ENCODE results near the gene ARHGAP12. TPM values are rescaled to one million over a fixed set of nuclear protein-coding genes. Genes with fewer than 3 reads are reported as not detected.
"Not testable (repeated sequence)": the region's sequence is repeated elsewhere in the genome, so short reads cannot be mapped to it uniquely, and the experiment has no call there.

The ARHGAP12 gene
- total RNA-seq, 1 donor = 4.6 TPM

DNA sequence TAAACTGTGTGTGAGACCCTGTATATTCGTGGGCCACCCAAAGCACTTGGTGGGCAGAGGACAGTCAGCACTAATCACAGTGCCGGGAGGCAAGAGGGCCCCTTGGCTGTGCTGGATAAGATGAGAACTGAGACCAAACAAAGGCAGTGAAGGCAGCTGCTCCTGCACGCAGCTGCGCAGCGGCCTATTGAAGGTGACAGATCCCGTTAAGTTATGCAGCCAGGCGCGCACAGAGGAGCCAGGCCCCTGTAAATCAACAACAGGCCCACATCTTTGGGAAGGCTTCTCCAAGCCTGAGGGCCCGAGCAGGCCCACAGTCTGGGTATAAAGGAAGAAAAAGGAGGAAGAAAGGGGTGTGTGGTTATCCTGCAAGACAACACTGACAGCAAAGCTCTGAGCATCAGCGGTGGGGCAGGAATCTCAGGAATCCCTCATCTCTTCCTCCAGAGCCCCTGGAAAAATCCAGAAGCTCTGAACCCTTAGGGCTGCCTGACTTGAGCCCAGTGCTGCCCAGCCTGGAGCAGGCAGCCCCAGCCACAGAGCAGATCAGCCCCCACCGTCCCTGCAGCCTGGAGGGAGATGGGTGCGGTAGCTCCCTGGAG lies 154.2 kb downstream of the ARHGAP12 start:
- DNase-seq (ENCODE audit: low read depth in 2 of 3, low spot score in 2 of 3) = no peak

DNA sequence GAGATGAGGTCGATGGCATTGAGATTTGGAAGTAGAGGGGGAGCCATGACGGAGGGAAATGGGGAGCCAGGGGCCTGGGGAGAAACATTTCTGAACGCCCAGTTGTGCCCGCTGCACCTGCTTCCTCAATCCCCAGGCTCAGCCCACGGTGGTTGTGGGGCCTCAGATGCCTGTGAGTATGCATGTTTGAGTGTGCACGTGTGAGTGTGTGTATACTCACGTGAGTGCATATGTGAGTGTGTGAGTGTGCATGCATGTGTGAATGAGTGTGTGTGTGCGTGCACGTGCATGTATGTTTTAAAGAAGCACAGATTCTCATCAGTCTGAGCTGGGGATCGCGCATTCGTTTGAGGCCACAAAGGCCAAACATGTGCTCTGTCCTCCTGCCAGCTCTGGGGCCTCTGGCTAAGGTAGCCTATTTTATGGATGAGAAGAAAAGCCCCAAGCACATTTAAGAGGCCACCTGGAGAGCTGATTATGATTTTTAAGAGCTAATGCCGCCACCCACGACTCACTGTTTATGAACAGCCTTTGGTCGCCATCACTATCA lies 154.8 kb downstream of the ARHGAP12 start:
- no peak for DNase-seq (ENCODE audit: low read depth in 2 of 3, low spot score in 2 of 3)

DNA sequence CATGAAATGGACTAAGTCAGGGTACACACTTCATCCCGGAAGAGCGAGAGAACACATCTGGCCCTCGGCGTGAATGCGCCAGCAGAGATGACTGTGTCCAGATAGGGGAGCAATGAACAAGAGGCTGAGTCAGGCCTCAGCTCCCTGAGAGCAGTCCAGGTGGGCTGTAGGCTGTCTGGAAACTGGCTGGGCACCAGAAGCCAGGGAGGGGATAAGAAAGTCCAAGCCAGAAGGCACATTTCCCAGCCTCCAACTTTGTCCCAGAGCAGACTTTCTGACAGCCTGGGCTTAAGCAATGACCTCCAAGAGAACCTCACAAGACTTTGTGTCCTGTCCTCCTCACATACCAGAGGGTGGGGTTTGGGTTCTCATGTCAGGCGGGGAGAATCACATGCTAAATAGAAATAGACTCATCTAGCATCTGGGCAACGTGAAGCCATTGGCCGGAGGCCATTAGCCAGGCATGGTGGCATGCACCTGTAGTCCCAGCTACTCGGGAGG lies 157.2 kb downstream of the ARHGAP12 start:
- DNase-seq (ENCODE audit: low read depth in 2 of 3, low spot score in 2 of 3) = no peak

DNA sequence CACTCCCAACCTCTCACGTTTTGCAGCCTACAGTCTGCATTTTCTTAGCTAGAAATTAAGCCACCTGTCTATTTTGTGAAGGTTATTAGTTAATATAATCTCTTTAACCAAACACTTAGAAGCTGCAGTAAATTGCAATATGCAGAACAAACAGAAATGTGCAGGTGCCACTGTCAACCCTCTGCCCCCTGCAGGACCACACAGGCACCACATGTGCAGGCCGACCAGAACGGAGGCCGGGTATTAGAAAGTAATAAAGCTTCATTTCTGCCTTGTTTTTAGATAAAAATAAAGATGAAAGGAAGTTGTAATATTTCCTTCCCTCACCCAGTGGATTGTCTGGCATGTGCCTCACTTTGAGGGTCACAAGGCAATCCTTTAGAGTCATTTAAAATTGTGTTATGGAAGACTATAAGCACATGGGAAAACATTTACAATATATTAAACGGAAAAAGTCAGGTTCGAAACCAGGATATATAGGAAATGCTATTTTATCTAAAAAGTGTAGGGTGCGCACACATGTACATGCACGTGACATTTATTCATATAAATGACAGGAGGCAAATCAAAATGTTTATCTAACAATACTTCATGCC lies 158.2 kb downstream of the ARHGAP12 start:
- DNase-seq (ENCODE audit: low read depth in 2 of 3, low spot score in 2 of 3) = peak in 2 of 3 donors; percentile 41 to 68

DNA sequence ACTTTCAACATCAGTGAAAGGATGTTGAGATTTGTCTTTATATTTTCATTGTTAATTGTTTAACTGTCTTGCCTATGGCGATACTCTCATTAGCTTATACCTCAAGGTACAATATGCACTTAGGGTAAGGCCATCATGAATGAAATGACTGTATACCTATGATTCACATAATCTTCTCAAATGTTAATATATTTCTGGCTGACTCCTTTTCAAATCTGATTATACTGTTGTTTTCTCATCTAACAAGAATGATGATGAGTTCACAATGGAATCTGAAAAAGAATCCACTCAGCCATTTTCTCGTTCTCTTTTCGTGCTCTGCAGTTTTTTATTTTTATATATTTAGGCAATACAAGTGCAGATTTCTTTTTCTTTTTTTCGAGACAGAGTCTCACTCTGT lies 159.1 kb downstream of the ARHGAP12 start:
- no peak for DNase-seq (ENCODE audit: low read depth in 2 of 3, low spot score in 2 of 3)

DNA sequence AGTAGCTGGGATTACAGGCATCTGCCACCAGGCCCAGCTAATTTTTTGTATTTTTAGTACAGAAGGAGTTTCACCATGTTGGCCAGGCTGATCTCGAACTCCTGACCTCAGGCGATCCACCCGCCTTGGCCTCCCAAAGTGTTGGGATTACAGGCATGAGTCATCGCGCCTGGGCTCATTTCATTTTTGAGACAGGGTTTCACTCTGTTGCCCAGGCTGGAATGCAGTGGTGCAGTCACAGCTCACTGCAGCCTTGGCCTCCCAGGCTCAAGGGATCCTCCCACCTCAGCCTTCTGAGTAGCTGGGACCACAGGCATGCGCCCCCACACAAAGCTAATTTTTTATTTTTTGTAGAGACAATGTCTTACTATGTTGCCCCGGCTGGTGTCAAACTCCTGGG lies 159.7 kb downstream of the ARHGAP12 start:
- DNase-seq (ENCODE audit: low read depth in 2 of 3, low spot score in 2 of 3) = not testable (repeated sequence)

DNA sequence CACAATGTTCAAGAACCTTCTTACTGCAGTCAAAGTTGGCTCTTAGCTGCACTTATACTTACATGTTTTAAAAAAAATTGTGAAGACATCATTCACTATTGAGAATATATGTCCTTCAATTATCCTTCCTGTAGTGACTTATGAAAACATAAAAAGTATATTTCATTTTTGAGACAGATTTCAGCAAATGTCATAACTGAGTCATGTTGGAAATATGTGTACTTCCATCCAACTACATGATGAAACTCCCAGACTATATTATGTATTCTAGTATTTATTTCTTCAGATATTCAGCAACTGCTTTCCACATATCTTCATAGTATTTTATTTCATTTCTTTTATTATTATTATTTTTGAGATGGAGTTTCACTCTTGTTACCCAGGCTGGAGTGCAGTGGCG lies 160.2 kb downstream of the ARHGAP12 start:
- DNase-seq (ENCODE audit: low read depth in 2 of 3, low spot score in 2 of 3) = no peak

DNA sequence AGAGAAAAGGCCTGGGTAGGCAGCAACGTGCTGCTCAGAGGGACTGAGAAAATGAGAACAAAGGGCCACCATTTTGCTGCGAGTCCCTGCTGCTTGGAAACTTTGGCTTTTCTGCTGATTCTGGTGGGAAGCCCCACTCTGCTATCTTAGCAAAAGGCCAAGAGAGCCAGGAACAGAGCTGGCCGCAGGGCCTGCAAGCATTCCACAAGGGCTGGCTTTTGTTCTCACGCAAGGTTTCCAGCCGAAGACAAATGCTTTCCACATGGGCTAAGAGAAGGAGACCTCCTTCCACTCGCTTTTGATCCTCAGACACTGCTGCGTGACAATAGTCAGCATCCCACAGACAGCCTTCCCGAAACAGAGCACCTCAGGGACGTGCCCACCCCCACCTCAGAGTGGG lies 163.1 kb downstream of the ARHGAP12 start:
- DNase-seq (ENCODE audit: low read depth in 2 of 3, low spot score in 2 of 3) = no peak

DNA sequence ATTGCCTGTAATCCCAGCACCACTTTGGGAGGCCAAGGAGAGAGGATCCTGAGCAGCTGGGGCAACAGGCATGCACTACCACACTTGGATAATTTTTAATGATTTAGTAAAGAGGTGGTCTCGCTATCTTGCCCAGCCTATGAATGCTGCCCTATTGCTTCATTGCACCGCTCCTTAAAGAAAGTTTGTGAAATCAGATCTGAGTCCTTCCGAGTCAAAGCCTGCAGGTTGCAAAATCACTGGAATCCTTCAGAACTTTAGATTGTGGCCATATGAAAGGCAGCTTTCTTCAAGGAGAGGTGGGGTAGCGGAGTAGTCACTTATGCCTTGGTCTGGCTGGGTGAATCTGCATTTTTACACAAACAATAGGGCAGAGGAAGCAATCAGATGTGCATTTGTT lies 166.3 kb downstream of the ARHGAP12 start:
- no peak for DNase-seq (ENCODE audit: low read depth in 2 of 3, low spot score in 2 of 3)

DNA sequence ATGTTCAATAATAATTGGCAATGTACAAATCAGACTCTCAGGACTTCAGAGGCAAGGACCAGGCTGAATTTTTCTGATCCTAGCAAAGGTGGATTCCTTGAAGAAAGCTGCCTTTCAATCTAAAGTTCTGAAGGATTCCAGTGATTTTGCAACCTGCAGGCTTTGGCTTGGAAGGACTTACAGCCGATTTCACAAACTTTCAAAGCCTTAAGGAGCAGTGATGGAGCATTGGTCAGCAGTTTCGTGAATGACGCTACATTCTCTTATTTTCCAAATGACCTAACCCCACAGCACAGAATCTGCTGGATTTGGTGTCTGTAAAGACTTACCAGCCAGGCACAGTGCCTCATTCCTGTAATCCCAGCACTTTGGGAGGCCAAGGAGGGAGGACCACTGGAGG lies 167.5 kb downstream of the ARHGAP12 start:
- no peak for DNase-seq (ENCODE audit: low read depth in 2 of 3, low spot score in 2 of 3)

DNA sequence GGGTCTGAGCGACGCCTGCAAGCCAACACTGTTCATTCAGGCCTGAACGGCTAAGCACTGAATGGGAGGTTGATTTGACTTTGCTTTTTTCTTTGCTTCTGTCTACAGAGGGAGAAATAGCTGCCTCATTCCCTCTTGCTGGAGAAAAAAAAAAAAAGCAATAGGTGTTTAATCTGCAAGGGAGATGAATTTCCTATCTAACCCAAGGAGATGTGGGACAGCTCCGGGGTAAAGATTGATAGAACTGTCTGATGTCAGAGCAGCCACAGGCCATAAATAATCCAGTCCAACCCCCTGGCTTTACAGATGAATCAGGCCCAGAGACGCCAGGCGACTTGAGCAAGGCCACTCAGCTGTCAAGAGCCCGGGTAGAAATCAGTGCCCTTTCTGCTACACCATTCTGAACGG lies 168.0 kb downstream of the ARHGAP12 start:
- peak in 1 of 3 donors; percentile 13 for DNase-seq (ENCODE audit: low read depth in 2 of 3, low spot score in 2 of 3)

DNA sequence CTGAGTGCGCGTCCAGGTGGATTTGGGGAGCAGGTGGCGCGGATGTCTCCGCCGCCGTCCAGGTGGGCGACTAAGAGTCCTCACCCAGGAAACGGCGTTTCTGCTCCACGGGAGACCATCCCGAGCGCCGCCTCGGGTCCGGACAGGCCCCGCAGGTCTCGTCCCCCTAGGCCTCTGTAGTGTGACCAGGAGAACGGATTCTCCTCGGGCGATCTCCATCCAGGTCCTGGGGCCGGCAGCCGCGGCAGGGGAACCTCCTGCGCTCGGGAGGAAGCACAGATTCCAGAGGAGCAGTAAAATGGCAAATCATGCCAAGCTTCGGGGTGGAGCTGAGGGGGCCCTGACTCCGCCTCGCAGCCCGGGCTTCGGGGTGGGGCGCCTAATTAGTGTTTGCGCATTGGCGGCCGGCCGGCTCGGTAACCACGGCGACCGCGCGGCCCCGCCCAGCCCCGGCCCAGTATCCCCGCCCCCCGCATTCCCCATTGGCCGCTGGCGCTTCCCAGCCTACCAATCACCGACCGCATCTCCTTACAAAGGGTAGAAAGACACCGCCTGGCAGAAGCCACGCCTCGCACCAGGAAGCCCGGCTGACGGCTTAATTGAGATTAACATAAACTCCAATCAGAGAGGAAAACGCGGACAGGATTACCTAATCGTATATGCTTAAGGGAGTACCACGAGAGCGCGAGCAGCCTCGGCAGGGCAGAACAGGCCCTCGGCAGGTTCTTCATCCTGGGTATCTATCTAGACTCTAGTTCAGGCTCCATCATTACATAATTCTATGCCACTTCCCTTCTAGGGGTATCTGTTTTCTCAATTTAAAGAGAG lies 168.6 kb downstream of the ARHGAP12 start:
- peak; percentile 86 to 98 (median 96) for DNase-seq (ENCODE audit: low read depth in 2 of 3, low spot score in 2 of 3)

DNA sequence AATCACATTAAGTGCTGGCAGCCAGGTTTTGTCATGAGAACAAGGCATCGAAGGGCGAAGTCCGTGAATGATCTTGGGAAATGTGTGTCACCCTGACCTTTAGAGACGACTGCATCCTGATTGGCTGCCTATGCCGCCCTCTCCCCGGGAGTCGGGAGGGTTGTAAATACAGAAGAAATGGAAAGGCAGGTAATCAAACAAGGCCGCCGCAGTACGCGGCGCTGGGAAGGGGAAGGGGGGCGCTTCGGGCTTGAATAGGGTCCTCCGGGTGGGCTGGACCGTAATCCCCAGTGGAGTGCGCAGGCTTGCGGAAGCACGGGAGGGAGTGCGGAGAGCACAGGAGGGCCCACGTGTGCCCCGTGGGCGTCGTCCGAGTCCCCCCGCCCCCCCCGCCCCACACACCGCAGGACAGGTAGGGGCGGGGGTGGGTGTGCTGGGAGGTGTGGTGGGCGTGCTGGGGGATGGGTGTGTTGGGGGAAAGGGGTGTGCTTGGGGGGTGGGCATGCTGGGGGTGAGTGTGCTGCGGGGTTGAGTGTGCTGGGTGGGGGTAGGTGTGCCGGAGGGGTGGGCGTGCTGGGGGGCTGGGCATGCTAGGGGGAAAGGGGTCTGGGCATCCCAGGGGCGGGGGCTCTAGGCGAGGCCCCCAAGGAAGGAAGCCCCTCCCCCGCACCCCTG lies 169.4 kb downstream of the ARHGAP12 start:
- peak in 1 of 3 donors; percentile 12 for DNase-seq (ENCODE audit: low read depth in 2 of 3, low spot score in 2 of 3)

DNA sequence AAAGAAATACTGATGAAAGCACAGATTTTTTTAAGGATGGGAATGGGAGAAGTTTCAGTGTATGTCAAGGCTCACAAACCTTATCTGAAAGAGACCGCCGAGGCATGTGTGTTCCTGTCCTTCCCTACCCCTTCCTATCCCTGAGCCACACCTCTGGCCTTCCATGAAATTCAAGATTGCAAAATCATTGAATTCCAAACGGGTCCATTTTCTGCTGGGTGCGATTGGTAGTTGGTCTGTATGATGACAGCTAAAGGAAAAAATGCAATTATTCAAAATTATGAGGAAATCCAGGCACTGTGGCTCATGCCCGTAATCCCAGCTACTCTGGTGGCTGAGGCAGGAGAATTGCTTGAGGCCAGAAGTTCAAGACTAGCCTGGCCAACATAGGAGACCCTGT lies 170.1 kb downstream of the ARHGAP12 start:
- no peak for DNase-seq (ENCODE audit: low read depth in 2 of 3, low spot score in 2 of 3)

DNA sequence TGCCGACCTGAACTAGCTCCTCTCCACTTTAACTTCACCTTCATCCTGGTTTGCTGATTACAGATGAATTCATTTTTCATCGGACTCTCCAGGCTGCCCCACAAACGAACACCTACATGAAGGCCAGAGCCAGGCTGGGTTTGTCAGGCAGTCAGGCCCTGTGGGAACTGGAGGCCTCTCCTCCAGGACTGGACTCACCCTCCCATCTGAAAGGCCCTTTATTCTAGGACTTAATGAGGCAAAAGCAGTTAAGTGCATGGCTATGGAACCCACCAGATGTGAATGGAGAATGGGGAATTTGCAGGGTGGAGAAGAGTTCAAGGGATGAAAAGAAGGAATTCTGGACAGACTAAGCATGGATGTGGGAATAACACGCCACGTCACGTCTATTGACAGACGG lies 170.8 kb downstream of the ARHGAP12 start:
- no peak for DNase-seq (ENCODE audit: low read depth in 2 of 3, low spot score in 2 of 3)

DNA sequence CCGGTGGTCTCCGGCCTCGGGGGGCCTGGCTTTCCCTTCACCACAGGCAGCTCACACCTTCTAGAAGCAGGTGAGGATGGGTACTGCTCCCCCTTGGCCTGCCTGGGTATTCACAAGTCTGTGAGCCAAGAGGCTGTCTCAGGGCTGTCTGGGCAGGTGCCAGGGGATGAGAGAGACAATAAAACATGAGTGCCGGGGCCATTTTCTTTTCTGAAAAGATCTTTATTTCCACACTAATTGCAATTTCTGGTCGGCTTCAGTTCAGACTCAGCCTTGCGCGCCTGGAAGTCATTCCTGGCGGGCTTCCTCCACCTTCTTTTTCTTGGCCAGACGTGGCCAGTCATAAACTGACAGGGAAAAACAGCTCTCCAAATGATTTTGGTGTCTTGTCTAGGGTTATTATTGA lies 171.2 kb downstream of the ARHGAP12 start:
- DNase-seq (ENCODE audit: low read depth in 2 of 3, low spot score in 2 of 3) = no peak

DNA sequence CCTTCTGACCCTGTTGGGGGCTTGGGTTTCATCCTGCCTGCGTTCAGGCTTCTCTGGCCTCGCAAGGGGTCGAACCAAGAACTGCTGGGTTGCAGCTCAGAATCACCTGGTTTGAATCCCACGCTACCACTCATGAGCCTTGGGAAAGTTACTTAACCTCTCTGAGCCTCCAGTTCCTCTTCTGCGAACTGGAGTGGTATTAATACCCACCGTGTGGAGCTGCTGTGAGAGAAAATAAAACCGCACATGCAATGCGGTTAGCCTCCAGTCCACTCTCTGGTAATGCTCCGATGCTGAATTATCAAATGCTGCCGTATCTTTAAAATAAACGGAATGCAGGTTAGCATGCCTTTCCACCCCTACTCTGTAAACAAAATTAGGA lies 171.9 kb downstream of the ARHGAP12 start:
- DNase-seq (ENCODE audit: low read depth in 2 of 3, low spot score in 2 of 3) = no peak

DNA sequence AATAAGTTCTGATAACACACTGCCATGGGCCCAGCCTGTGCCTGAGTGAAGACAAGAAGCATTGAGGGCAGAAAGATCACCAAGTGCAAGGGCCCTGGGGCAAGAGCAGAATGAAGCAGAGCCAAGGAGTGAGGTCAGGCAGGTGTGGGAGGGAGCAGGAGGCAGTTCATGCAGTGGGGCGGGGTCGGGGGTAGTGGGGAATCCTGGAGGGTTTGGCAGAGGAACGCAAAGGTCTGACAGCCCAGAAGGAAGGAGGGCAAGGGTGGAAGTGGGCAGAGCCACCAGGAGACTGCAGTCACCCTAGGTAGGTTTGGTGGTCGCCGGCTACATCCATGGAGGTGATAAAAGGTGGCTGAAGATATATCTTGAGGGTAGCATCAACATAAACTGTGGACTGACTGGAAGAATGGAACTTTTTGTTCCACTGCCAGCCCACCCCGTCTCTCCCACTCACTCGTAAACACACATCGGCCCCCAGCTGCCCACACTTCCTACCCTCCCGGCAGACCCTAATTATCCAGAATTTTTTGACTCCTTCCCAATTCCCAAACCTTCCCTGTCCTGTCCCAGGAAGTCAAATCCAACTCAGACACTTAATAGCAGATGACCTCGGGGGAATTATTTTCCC lies 172.4 kb downstream of the ARHGAP12 start:
- DNase-seq (ENCODE audit: low read depth in 2 of 3, low spot score in 2 of 3) = no peak

All from hematopoietic multipotent progenitor cell (in vitro differentiated cells).